GM13977 (cell line): Measurements from ENCODE around the gene DAAM1.

ENCODE experiments used
- DNase-seq: peaks from one replicate; pipeline ENCODE4 v3.0.0; 2012; ENCODE audit warnings: low spot score
- CTCF ChIP-seq: IDR thresholded peaks from 2 replicates; pipeline ENCODE4 v1.5.1; 2012; ENCODE audit warnings: mild to moderate bottlenecking, control low read depth; ENCODE audit not compliant: insufficient read depth; ENCODE audit errors: extremely low read depth, missing control alignments
- in situ Hi-C: fragments of 300-500 bp; cut with MboI; formaldehyde crosslinking; loops from one replicate; pipeline ENCODE4 v1.12.0; 2022; ENCODE audit warnings: low sequenced_read_pairs, low pct_unique_long_range_greater_than_20kb, mixed read lengths, inconsistent platforms; ENCODE audit not compliant: unreplicated experiment

The DAAM1 gene

GRCh38 chr14:59394268-59394667 lies 205.8 kb downstream of the DAAM1 start:
- no peak for DNase-seq
- in situ Hi-C loops, result no loop called here
- no peak for TF ChIP-seq CTCF

DNA sequence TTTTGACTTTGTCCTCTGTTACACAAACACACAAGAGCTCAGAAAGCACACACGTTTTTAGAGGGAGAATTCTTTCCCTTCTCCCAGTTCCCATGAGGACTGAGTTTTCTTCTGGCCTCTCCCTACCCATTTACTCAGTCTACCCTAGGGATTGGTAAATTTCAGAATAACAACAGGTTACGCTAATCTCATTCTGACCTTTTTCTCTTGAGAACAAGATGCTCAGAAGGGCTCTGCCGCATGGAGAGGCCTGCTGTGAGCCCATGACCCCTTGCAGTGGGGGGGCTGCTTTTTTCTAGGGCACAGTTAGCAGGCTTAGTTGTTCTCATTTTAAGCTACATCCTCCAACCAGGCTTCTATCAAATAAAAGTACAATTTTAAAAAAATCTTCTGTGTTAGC lies 207.2 kb downstream of the DAAM1 start:
- no peak for TF ChIP-seq CTCF
- in situ Hi-C loops, result no loop called here
- no peak for DNase-seq

DNA sequence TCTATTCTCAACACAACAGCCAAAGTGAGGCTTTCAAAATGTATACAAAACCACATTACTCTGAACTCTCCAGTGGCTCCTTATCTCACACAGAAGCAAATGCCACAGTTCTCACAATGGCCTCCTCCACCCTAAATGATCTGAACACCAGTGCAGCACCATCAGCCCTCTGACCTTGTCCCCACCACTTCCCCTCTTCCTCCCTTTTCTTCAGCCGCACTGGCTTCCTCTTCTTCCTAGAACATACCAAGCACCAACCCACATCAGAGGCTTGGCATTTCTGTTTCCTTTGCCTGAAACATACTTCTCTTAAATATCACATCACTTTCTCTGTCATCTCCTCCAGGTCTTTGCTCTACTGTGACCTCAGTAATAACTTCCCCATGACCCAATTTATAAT lies 210.4 kb downstream of the DAAM1 start:
- in situ Hi-C loops, result no loop called here
- no peak for DNase-seq

DNA sequence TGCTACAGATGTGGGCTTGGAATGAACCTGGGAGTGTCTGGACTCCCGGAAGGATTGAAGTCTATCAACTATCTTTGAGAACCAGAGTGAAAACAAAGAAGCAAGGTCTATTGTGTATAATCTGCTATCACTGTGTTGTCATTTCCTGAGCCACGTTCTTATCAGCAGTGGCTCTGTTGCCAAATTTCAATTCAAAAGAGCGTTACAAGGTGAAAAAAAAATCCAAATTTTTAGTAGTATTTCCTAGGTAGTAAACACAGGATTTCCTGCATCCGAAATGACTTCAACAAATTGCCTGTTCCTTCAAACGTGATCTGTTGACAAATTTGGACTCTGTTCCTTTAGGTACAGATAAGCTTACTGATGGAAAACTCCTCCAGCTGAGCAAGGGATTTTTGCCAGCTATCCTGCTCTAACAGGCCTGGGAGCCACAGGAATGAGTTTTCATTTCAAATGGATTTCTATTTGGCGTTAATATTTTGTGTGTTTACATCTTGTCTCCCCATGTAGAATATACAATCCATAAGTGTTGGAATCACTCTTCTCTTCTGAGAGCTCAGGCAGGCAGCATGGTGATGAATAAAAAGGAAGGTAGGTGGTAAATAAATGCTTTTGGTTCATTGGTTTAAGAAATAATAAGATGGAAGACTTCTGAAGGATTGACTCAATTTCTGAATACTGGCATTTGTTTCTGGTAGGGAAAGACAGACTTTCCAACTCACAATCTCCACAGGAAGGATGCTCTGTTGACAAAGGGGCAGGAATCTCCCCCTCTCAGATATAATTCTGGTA lies 218.2 kb downstream of the DAAM1 start:
- no peak for TF ChIP-seq CTCF
- DNase-seq, result no peak
- in situ Hi-C loops, result no loop called here

More for the DNA sequence above, 210.4 kb downstream of the DAAM1 start:
- no peak for TF ChIP-seq CTCF

DNA sequence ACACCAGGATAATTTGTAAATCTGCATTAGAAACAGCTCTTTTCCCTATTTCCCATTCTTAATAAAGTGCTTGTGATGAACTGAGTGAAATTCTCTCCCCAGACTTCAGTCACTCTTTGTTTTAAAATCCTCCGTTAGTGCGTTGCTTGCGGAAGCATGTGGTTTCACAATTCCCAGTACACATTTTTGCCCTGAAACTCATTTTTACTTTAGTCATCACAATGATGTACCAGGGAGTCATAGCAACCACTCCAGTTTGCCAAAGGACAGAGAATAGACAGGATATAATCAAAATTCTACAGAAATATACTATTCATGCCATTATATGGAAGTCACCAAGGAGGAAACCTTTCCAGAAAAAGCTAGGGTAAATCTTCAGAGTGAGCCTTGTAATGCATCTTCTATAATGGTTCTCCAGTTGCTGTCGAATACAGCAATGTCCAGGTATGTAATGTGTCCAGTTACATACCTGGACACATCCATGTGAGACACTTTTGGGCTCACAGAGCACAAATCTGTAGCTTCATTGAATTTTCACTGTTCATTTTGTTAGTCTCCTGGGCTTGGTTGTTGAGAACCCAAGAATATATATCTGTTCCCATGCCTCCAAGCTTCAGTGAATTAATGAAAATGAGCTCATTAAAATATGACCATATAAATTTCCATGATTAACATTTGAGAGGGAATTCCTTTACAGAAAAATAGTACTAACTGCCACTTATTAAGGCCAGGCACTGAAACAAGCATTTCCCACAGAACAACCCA lies 219.0 kb downstream of the DAAM1 start:
- no peak for TF ChIP-seq CTCF
- in situ Hi-C loops, result no loop called here
- no peak for DNase-seq

GRCh38 chr14:59415836-59416602 lies 227.6 kb downstream of the DAAM1 start:
- TF ChIP-seq CTCF, result no peak
- in situ Hi-C loops, result no loop called here
- DNase-seq, result no peak
